Gastrocnemius medialis (tissue), 4 donors: ENCODE measurements around the gene ENC1. TPM values are rescaled to one million over a fixed set of nuclear protein-coding genes. Genes with fewer than 3 reads are reported as not detected.

ENCODE experiments used
- ATAC-seq, 2 donors: fragments of 150-250 bp; one replicate each; pipeline ENCODE4 v1.9.1; 2016
- DNase-seq, 2 donors: peaks; one replicate each; pipeline ENCODE4 v3.0.0-alpha.2; 2019
- H3K27ac ChIP-seq, 4 donors: fragments of 200-600 bp; sonication (generic); 1 replicate in 1 of 4; 2 replicates in 3 of 4; pipeline ENCODE4 v1.5.1; 2016 to 2018; ENCODE audit warnings: mild to moderate bottlenecking in 2 of 4, moderate library complexity in 1 of 4
- H3K27me3 ChIP-seq, 3 donors: fragments of 200-600 bp; sonication (generic) in 2 of 3; 1 replicate in 1 of 3; 2 replicates in 2 of 3; pipeline versions ENCODE4 v1.5.1 to v1.6.0; 2016 to 2019; ENCODE audit warnings: mild to moderate bottlenecking in 1 of 3, moderate library complexity in 1 of 3
- H3K36me3 ChIP-seq, 2 donors: fragments of 200-600 bp; sonication (generic) in 1 of 2; one replicate each; pipeline ENCODE4 v1.5.1; 2017 to 2018
- H3K4me1 ChIP-seq, 2 donors: fragments of 200-600 bp; sonication (generic) in 1 of 2; one replicate each; pipeline ENCODE4 v1.5.1; 2016 to 2017; ENCODE audit warnings: mild to moderate bottlenecking in 2 of 2
- H3K4me3 ChIP-seq, 4 donors: fragments of 200-600 bp; sonication (generic) in 3 of 4; 1 replicate in 1 of 4; 2 replicates in 3 of 4; pipeline ENCODE4 v1.5.1; 2016 to 2019; ENCODE audit warnings: mild to moderate bottlenecking in 2 of 4
- H3K9me3 ChIP-seq, 3 donors: fragments of 200-600 bp; sonication (generic) in 2 of 3; 1 replicate in 1 of 3; 2 replicates in 2 of 3; pipeline ENCODE4 v1.5.1; 2016 to 2019
- POLR2A ChIP-seq, 2 donors: fragments of 450-650 bp; IDR thresholded peaks; one replicate each; pipeline ENCODE4 v1.6.1; 2017; ENCODE audit warnings: antibody characterized with exemption in 2 of 2, mild to moderate bottlenecking in 2 of 2, moderate library complexity in 2 of 2
- in situ Hi-C, 4 donors: fragments of 200-750 bp; cut with MboI; loops; one replicate each; pipeline versions ENCODE4 v1.15.0 to v1.8.0; 2017; ENCODE audit warnings: low sequenced_read_pairs in 4 of 4
- intact Hi-C: fragments of 100-400 bp; cut with DNase I; formaldehyde crosslinking; loops from one replicate; pipeline ENCODE4 v1.15.1; 2023; ENCODE audit warnings: low total_unique reads
- total RNA-seq, 4 donors: library from RNA; depleted of rRNA; stranded (reverse); fragments of >200 nt; gene quantifications; one replicate each; pipeline versions ENCODE4 v1.1.0 to v1.2.3, GENCODE V29; 2016
- TF ChIP-seq, protein P1 (sequence below), 5 experiments: fragments of 450-650 bp in 3 of 5; fragments of 200-600 bp in 2 of 5; sonication (generic) in 2 of 5; IDR thresholded peaks in 4 of 5; conservative IDR thresholded peaks in 1 of 5; 1 replicate in 4 of 5; 2 replicates in 1 of 5; pipeline ENCODE4 v1.5.1; 2016 to 2019; ENCODE audit warnings: antibody characterized with exemption in 5 of 5, mild to moderate bottlenecking in 3 of 5, moderate library complexity in 3 of 5

ENC1 gene, protein sequence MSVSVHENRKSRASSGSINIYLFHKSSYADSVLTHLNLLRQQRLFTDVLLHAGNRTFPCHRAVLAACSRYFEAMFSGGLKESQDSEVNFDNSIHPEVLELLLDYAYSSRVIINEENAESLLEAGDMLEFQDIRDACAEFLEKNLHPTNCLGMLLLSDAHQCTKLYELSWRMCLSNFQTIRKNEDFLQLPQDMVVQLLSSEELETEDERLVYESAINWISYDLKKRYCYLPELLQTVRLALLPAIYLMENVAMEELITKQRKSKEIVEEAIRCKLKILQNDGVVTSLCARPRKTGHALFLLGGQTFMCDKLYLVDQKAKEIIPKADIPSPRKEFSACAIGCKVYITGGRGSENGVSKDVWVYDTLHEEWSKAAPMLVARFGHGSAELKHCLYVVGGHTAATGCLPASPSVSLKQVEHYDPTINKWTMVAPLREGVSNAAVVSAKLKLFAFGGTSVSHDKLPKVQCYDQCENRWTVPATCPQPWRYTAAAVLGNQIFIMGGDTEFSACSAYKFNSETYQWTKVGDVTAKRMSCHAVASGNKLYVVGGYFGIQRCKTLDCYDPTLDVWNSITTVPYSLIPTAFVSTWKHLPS
- total RNA-seq = 1 to 10 TPM; 2.2 to 3.4 (median 2.5) TPM

DNA sequence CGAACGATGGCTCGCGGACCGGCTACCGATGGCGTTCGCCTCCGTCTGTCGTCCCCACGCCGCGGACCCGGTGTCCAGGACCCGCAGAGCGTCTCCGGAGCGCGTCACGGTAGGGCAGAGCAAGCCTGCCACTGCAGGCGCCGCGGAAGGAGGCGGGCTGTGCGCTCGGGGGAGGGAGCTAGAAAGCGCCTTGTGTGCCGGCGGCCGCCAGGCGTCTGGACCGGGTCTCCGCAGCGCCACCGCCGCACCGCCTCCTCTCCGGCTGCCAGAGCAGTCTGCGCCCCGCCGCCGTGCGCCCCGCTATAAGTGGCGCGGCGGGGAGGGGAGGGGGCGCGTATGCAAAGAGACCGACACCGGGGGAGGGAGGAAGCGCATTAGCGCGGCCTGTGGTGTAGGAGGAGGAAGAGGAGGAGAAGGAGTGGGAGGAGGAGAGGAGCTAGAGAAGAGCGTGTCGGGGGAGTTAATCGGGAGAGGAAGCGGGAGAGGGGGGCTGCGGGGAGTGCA lies at the start of gene ENC1:
Gene ENC1 (minus strand): TSS at position 279 of the 504 bp plus-strand sequence. CDS start 4,243 bp downstream, outside the sequence.
- Histone ChIP-seq H3K9me3 (no peaks in the 10 kb centered on the region), H3K27ac (peak within 1 kb of the TSS; percentile 69 to 83 (median 78)), H3K4me1 (peaks cover 23 to 28% of the 10 kb centered on the region in 2 donors), H3K36me3 (peaks cover 0 to 5% of the 10 kb centered on the region in 2 donors), H3K4me3 (peak within 1 kb of the TSS; percentile 66 to 95 (median 70)), H3K27me3 (no peaks in the 10 kb centered on the region)
- intact Hi-C loops = loop anchor here (2.0 to 10.0 kb wide), 5 partner anchors 236 to 606 kb away; no protein-coding TSS in a partner anchor
- in situ Hi-C loops = loop anchor here (5.0 to 25.0 kb wide), 7 partner anchors 228 to 1056 kb away; no protein-coding TSS in a partner anchor
- peak; percentile 32 to 54 for TF ChIP-seq POLR2A (IDR thresholded peaks at IDR 0.05)
- TF ChIP-seq, protein P1, sequence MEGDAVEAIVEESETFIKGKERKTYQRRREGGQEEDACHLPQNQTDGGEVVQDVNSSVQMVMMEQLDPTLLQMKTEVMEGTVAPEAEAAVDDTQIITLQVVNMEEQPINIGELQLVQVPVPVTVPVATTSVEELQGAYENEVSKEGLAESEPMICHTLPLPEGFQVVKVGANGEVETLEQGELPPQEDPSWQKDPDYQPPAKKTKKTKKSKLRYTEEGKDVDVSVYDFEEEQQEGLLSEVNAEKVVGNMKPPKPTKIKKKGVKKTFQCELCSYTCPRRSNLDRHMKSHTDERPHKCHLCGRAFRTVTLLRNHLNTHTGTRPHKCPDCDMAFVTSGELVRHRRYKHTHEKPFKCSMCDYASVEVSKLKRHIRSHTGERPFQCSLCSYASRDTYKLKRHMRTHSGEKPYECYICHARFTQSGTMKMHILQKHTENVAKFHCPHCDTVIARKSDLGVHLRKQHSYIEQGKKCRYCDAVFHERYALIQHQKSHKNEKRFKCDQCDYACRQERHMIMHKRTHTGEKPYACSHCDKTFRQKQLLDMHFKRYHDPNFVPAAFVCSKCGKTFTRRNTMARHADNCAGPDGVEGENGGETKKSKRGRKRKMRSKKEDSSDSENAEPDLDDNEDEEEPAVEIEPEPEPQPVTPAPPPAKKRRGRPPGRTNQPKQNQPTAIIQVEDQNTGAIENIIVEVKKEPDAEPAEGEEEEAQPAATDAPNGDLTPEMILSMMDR (IDR thresholded peaks at IDR 0.05 in 4 of 5, conservative IDR thresholded peaks at IDR 0.05 in 1 of 5) = peak; percentile 52 to 78 (median 60)
- ATAC-seq (peak; percentile 79 to 81), DNase-seq (peak; percentile 55 to 67)

DNA sequence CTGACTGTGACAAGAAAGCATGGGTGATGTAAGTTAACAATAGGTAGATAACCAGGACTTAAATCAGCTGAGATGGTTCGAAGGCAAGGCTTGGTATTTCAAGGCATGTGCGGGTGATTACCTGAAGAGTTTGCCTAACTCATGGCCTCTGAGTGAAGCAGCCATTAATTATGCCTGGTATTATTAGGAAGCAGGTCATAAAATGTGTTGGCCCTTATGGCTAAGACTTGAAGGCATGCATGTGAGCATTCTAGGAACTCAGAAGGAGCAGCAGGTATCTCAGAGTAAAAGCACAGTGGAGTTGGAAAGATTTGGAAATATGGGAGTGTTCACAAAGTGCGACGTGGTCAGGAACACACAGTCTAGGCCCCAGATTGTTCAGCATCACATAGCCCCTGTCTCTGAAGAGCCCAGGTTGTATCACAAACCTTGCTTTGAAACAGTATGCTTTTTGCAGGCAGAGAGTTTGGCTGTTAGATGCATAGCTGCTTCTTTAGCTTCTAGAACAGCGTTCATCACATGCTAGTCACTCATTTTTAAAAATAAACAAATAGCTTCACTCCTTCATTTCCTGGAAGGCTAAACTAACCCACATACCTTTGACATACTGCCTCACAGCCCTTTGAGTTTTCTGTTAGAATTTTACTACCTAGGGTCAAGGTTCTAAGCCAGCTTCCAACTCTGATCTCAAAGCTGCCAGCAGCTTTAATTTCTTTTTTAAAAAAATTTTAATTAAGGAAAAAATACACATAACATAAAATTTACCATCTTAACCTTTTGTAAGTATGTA lies 46.6 kb upstream of the ENC1 start:
- Histone ChIP-seq H3K27ac (no peak overlapping the region), H3K4me1 (peaks cover 7 to 12% of the 10 kb centered on the region in 2 donors), H3K27me3 (no peaks in the 10 kb centered on the region), H3K9me3 (no peaks in the 10 kb centered on the region), H3K4me3 (no peak overlapping the region), H3K36me3 (peaks cover 0 to 17% of the 10 kb centered on the region in 2 donors)
- ATAC-seq (no peak), DNase-seq (no peak)
- intact Hi-C loops (loop anchor here (5.0 to 10.0 kb wide), 2 partner anchors 650 to 1122 kb away; partner anchors contain the start of genes ANKRA2, HMGCR and UTP15), in situ Hi-C loops (no loop called here)
- TF ChIP-seq, protein P1 (IDR thresholded peaks at IDR 0.05 in 4 of 5, conservative IDR thresholded peaks at IDR 0.05 in 1 of 5) = no peak
- TF ChIP-seq POLR2A (IDR thresholded peaks at IDR 0.05) = no peak

DNA sequence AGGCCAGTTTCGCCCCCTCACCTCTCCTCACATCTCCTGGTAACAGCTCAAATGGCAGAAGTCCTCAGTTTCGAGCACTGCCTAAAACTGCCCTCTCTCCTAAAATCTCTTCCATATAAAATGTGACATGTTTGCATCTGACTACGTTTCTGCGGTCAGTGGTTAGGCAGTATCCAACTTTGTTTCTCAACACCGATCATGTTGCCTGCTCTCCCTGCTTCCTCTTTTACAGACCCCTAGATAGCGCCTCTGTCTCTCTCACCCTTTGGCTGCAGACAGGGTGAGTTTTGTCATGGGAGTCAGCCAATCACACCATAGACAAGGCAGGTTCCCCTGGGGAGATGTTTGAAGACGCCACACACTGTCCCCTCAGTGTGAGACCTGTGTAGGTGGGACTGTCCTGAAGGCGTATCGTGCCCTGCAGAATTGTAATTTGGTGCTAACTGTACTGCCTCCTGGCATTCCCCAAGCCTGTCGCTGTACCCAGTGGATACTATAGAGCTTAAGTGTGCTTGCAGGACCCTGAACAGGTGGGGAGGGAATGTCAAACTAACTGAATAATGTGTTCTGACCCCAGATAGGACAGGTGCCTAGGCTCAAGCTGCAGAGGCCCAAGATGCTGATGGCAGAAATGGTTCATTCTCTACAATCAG lies 45.6 kb upstream of the ENC1 start:
- H3K36me3 ChIP-seq = peaks cover 0 to 11% of the 10 kb centered on the region in 2 donors
- intact Hi-C loops = loop anchor here (1.0 to 10.0 kb wide), 3 partner anchors 80 to 1121 kb away; partner anchors contain the start of genes ANKRA2, HMGCR and UTP15
- peak; percentile 24 to 42 for ATAC-seq

More for the DNA sequence above, 45.6 kb upstream of the ENC1 start:
- Histone ChIP-seq H3K4me3 (peak overlapping the region; percentile 84 to 96 (median 92)), H3K27ac (peak overlapping the region; percentile 83 to 90 (median 89)), H3K27me3 (no peaks in the 10 kb centered on the region), H3K4me1 (peaks cover 7 to 12% of the 10 kb centered on the region in 2 donors), H3K9me3 (no peaks in the 10 kb centered on the region)
- in situ Hi-C loops = no loop called here
- peak in 1 of 2 donors; percentile 14 for DNase-seq
- TF ChIP-seq POLR2A (IDR thresholded peaks at IDR 0.05) = no peak
- TF ChIP-seq, protein P1 (IDR thresholded peaks at IDR 0.05 in 4 of 5, conservative IDR thresholded peaks at IDR 0.05 in 1 of 5) = no peak
